Measurements from ENCODE around the gene COL21A1.

Gene COL21A1

GRCh38 chr6:56106231-56106630 lies 141.1 kb downstream of the COL21A1 start:
- H3K27me3 ChIP-seq (replicated peaks; ENCODE audit: control insufficient read depth, insufficient read depth, low read length) = no peaks in the 10 kb centered on the region
- peaks cover 16% of the 10 kb centered on the region for H3K4me1 ChIP-seq (ENCODE audit: control insufficient read depth, insufficient read depth, low read length)
- no peak for DNase-seq (ENCODE audit: low read depth)
- H3K36me3 ChIP-seq (ENCODE audit: control insufficient read depth, insufficient read depth, low read length, severe bottlenecking) = no peaks in the 10 kb centered on the region
- no peak overlapping the region for H3K9ac ChIP-seq (ENCODE audit: low read length)
- peaks cover 3% of the 10 kb centered on the region for H3K9me3 ChIP-seq (ENCODE audit: control insufficient read depth, low read length)
- no peak overlapping the region for H3K4me3 ChIP-seq (ENCODE audit: low read length)

GRCh38 chr6:56104591-56104990 lies 142.8 kb downstream of the COL21A1 start:
- Histone ChIP-seq H3K9ac (ENCODE audit: low read length) (no peak overlapping the region), H3K4me1 (ENCODE audit: control insufficient read depth, insufficient read depth, low read length) (peaks cover 23% of the 10 kb centered on the region), H3K36me3 (ENCODE audit: control insufficient read depth, insufficient read depth, low read length, severe bottlenecking) (no peaks in the 10 kb centered on the region), H3K4me3 (ENCODE audit: low read length) (no peak overlapping the region), H3K27me3 (replicated peaks; ENCODE audit: control insufficient read depth, insufficient read depth, low read length) (no peaks in the 10 kb centered on the region), H3K9me3 (ENCODE audit: control insufficient read depth, low read length) (no peaks in the 10 kb centered on the region)
- peak; percentile 55 for DNase-seq (ENCODE audit: low read depth)

GRCh38 chr6:56102216-56102615 lies 145.2 kb downstream of the COL21A1 start:
- DNase-seq (ENCODE audit: low read depth) = peak; percentile 52
- H3K9ac ChIP-seq (ENCODE audit: low read length) = peak overlapping the region; percentile 62
- no peaks in the 10 kb centered on the region for H3K27me3 ChIP-seq (replicated peaks; ENCODE audit: control insufficient read depth, insufficient read depth, low read length)
- peaks cover 23% of the 10 kb centered on the region for H3K4me1 ChIP-seq (ENCODE audit: control insufficient read depth, insufficient read depth, low read length)
- no peaks in the 10 kb centered on the region for H3K9me3 ChIP-seq (ENCODE audit: control insufficient read depth, low read length)
- H3K36me3 ChIP-seq (ENCODE audit: control insufficient read depth, insufficient read depth, low read length, severe bottlenecking) = no peaks in the 10 kb centered on the region
- H3K4me3 ChIP-seq (ENCODE audit: low read length) = no peak overlapping the region

GRCh38 chr6:56101141-56101553 lies 146.2 kb downstream of the COL21A1 start:
- Histone ChIP-seq H3K36me3 (ENCODE audit: control insufficient read depth, insufficient read depth, low read length, severe bottlenecking) (no peaks in the 10 kb centered on the region), H3K4me1 (ENCODE audit: control insufficient read depth, insufficient read depth, low read length) (peaks cover 27% of the 10 kb centered on the region), H3K27me3 (replicated peaks; ENCODE audit: control insufficient read depth, insufficient read depth, low read length) (no peaks in the 10 kb centered on the region), H3K4me3 (ENCODE audit: low read length) (peak overlapping the region; percentile 39), H3K9ac (ENCODE audit: low read length) (peak overlapping the region; percentile 62), H3K9me3 (ENCODE audit: control insufficient read depth, low read length) (no peaks in the 10 kb centered on the region)
- peak; percentile 96 for DNase-seq (ENCODE audit: low read depth)

- Histone ChIP-seq H3K4me1 (ENCODE audit: control insufficient read depth, insufficient read depth, low read length) (peaks cover 30% of the 10 kb centered on the region), H3K9ac (ENCODE audit: low read length) (no peak overlapping the region), H3K27me3 (replicated peaks; ENCODE audit: control insufficient read depth, insufficient read depth, low read length) (no peaks in the 10 kb centered on the region), H3K4me3 (ENCODE audit: low read length) (no peak overlapping the region), H3K9me3 (ENCODE audit: control insufficient read depth, low read length) (peaks cover 7% of the 10 kb centered on the region), H3K36me3 (ENCODE audit: control insufficient read depth, insufficient read depth, low read length, severe bottlenecking) (peaks cover 3% of the 10 kb centered on the region)
- DNase-seq (ENCODE audit: low read depth) = no peak
These were observed 150.3 kb downstream of the COL21A1 start for GRCh38 chr6:56096946-56097621.

GRCh38 chr6:56096541-56096940 lies 150.8 kb downstream of the COL21A1 start:
- Histone ChIP-seq H3K27me3 (replicated peaks; ENCODE audit: control insufficient read depth, insufficient read depth, low read length) (no peaks in the 10 kb centered on the region), H3K9ac (ENCODE audit: low read length) (no peak overlapping the region), H3K36me3 (ENCODE audit: control insufficient read depth, insufficient read depth, low read length, severe bottlenecking) (peaks cover 3% of the 10 kb centered on the region), H3K4me3 (ENCODE audit: low read length) (no peak overlapping the region), H3K4me1 (ENCODE audit: control insufficient read depth, insufficient read depth, low read length) (peaks cover 29% of the 10 kb centered on the region), H3K9me3 (ENCODE audit: control insufficient read depth, low read length) (peaks cover 7% of the 10 kb centered on the region)
- DNase-seq (ENCODE audit: low read depth) = no peak

GRCh38 chr6:56093776-56094175 lies 153.6 kb downstream of the COL21A1 start:
- no peak for DNase-seq (ENCODE audit: low read depth)
- peaks cover 3% of the 10 kb centered on the region for H3K36me3 ChIP-seq (ENCODE audit: control insufficient read depth, insufficient read depth, low read length, severe bottlenecking)
- H3K4me1 ChIP-seq (ENCODE audit: control insufficient read depth, insufficient read depth, low read length) = peaks cover 28% of the 10 kb centered on the region
- peaks cover 7% of the 10 kb centered on the region for H3K9me3 ChIP-seq (ENCODE audit: control insufficient read depth, low read length)
- H3K27me3 ChIP-seq (replicated peaks; ENCODE audit: control insufficient read depth, insufficient read depth, low read length) = no peaks in the 10 kb centered on the region
- H3K4me3 ChIP-seq (ENCODE audit: low read length) = no peak overlapping the region
- no peak overlapping the region for H3K9ac ChIP-seq (ENCODE audit: low read length)

GRCh38 chr6:56091159-56091869 lies 156.1 kb downstream of the COL21A1 start:
- no peaks in the 10 kb centered on the region for H3K27me3 ChIP-seq (replicated peaks; ENCODE audit: control insufficient read depth, insufficient read depth, low read length)
- H3K36me3 ChIP-seq (ENCODE audit: control insufficient read depth, insufficient read depth, low read length, severe bottlenecking) = peaks cover 3% of the 10 kb centered on the region
- peak overlapping the region; percentile 56 for H3K9ac ChIP-seq (ENCODE audit: low read length)
- DNase-seq (ENCODE audit: low read depth) = peak; percentile 86
- peaks cover 25% of the 10 kb centered on the region for H3K4me1 ChIP-seq (ENCODE audit: control insufficient read depth, insufficient read depth, low read length)
- peaks cover 20% of the 10 kb centered on the region for H3K9me3 ChIP-seq (ENCODE audit: control insufficient read depth, low read length)
- peak overlapping the region; percentile 34 for H3K4me3 ChIP-seq (ENCODE audit: low read length)

GRCh38 chr6:56088641-56089040 lies 158.7 kb downstream of the COL21A1 start:
- Histone ChIP-seq H3K27me3 (replicated peaks; ENCODE audit: control insufficient read depth, insufficient read depth, low read length) (no peaks in the 10 kb centered on the region), H3K4me1 (ENCODE audit: control insufficient read depth, insufficient read depth, low read length) (peaks cover 15% of the 10 kb centered on the region), H3K9me3 (ENCODE audit: control insufficient read depth, low read length) (peaks cover 20% of the 10 kb centered on the region), H3K36me3 (ENCODE audit: control insufficient read depth, insufficient read depth, low read length, severe bottlenecking) (peaks cover 3% of the 10 kb centered on the region), H3K9ac (ENCODE audit: low read length) (no peak overlapping the region), H3K4me3 (ENCODE audit: low read length) (no peak overlapping the region)
- DNase-seq (ENCODE audit: low read depth) = no peak

- H3K4me1 ChIP-seq (ENCODE audit: control insufficient read depth, insufficient read depth, low read length) = peaks cover 15% of the 10 kb centered on the region
- H3K9ac ChIP-seq (ENCODE audit: low read length) = no peak overlapping the region
- H3K9me3 ChIP-seq (ENCODE audit: control insufficient read depth, low read length) = peaks cover 12% of the 10 kb centered on the region
- DNase-seq (ENCODE audit: low read depth) = no peak
- no peaks in the 10 kb centered on the region for H3K36me3 ChIP-seq (ENCODE audit: control insufficient read depth, insufficient read depth, low read length, severe bottlenecking)
- H3K4me3 ChIP-seq (ENCODE audit: low read length) = no peak overlapping the region
- no peaks in the 10 kb centered on the region for H3K27me3 ChIP-seq (replicated peaks; ENCODE audit: control insufficient read depth, insufficient read depth, low read length)
These were observed 160.0 kb downstream of the COL21A1 start for GRCh38 chr6:56087421-56087820.

- Histone ChIP-seq H3K9me3 (ENCODE audit: control insufficient read depth, low read length) (peaks cover 18% of the 10 kb centered on the region), H3K36me3 (ENCODE audit: control insufficient read depth, insufficient read depth, low read length, severe bottlenecking) (peaks cover 5% of the 10 kb centered on the region), H3K4me3 (ENCODE audit: low read length) (no peak overlapping the region), H3K9ac (ENCODE audit: low read length) (peak overlapping the region; percentile 60), H3K27me3 (replicated peaks; ENCODE audit: control insufficient read depth, insufficient read depth, low read length) (no peaks in the 10 kb centered on the region), H3K4me1 (ENCODE audit: control insufficient read depth, insufficient read depth, low read length) (peaks cover 27% of the 10 kb centered on the region)
- DNase-seq (ENCODE audit: low read depth) = peak; percentile 58
These were observed 167.4 kb downstream of the COL21A1 start for GRCh38 chr6:56079751-56080540.

Data from adipocyte (in vitro differentiated cells).